ENCODE results near the gene TNFRSF19. TPM values are rescaled to one million over a fixed set of nuclear protein-coding genes. Genes with fewer than 3 reads are reported as not detected.
"Not testable (repeated sequence)": the region's sequence is repeated elsewhere in the genome, so short reads cannot be mapped to it uniquely, and the experiment has no call there.

Gene TNFRSF19
- total RNA-seq, 2 donors from 2014 or later: 21.2 to 74.1 TPM

DNA sequence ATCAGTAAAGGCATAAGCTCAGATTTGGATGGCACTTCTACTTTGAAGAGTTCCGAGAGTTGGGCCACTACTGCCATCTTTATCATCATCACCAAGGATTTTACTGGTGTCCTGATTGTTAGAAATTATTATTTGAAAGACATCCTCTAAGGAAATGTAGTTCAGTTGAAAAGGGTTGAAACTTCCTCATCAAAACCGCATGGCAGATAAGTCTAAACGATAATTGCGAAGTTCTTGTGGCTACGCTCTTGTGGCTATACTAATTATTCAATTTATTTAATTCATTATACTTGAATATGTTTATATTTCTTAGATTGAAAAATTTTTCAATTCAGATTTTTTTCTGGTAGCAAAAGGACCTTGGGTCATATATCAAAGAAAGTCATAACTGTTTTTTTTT lies 22.4 kb downstream of the TNFRSF19 start:
- intact Hi-C loops (cut with DNase I): no loop called here
- Histone ChIP-seq H3K36me3 (no peaks in the 10 kb centered on the region), H3K27me3 (replicated peaks; ENCODE audit: insufficient read depth) (no peaks in the 10 kb centered on the region), H3K27ac (no peak overlapping the region), H3K9me3 (no peaks in the 10 kb centered on the region), H3K4me1 (replicated peaks) (no peaks in the 10 kb centered on the region), H3K4me3 (no peak overlapping the region)
- TF ChIP-seq, protein P1, sequence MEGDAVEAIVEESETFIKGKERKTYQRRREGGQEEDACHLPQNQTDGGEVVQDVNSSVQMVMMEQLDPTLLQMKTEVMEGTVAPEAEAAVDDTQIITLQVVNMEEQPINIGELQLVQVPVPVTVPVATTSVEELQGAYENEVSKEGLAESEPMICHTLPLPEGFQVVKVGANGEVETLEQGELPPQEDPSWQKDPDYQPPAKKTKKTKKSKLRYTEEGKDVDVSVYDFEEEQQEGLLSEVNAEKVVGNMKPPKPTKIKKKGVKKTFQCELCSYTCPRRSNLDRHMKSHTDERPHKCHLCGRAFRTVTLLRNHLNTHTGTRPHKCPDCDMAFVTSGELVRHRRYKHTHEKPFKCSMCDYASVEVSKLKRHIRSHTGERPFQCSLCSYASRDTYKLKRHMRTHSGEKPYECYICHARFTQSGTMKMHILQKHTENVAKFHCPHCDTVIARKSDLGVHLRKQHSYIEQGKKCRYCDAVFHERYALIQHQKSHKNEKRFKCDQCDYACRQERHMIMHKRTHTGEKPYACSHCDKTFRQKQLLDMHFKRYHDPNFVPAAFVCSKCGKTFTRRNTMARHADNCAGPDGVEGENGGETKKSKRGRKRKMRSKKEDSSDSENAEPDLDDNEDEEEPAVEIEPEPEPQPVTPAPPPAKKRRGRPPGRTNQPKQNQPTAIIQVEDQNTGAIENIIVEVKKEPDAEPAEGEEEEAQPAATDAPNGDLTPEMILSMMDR (IDR thresholded peaks at IDR 0.05): no peak
- TF ChIP-seq POLR2A (IDR thresholded peaks at IDR 0.05): no peak
- TF ChIP-seq POLR2AphosphoS5 (IDR thresholded peaks at IDR 0.05): no peak
- no peak for DNase-seq (ENCODE audit: low spot score)
- 84% methylated on average over 5 of the region's 5 CpGs for WGBS

DNA sequence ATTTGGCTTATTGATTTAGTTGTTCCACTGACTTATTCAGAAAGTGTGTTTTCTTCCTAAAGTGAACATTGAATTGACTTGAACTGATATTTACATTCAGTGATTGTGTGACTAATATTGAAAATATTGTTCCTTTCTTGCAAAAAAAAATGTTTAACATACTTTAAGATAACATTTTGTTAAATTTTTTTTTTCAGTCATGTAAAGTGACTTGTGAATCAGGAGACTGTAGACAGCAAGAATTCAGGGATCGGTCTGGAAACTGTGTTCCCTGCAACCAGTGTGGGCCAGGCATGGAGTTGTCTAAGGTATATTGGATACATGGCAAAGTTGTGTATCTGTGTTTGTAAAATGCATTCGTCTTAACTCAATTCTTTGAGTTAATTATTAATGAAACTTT lies 22.9 kb downstream of the TNFRSF19 start:
- H3K27ac ChIP-seq: no peak overlapping the region
- no peak for DNase-seq (ENCODE audit: low spot score)
- intact Hi-C loops (cut with DNase I): no loop called here
- WGBS: 77% methylated on average over 2 of the region's 2 CpGs
- H3K36me3 ChIP-seq: no peaks in the 10 kb centered on the region
- no peaks in the 10 kb centered on the region for H3K9me3 ChIP-seq
- TF ChIP-seq POLR2A (IDR thresholded peaks at IDR 0.05): no peak
- TF ChIP-seq, protein P1 (IDR thresholded peaks at IDR 0.05): no peak
- TF ChIP-seq POLR2AphosphoS5 (IDR thresholded peaks at IDR 0.05): no peak
- H3K4me3 ChIP-seq: no peak overlapping the region
- no peaks in the 10 kb centered on the region for H3K27me3 ChIP-seq (replicated peaks; ENCODE audit: insufficient read depth)
- no peaks in the 10 kb centered on the region for H3K4me1 ChIP-seq (replicated peaks)

DNA sequence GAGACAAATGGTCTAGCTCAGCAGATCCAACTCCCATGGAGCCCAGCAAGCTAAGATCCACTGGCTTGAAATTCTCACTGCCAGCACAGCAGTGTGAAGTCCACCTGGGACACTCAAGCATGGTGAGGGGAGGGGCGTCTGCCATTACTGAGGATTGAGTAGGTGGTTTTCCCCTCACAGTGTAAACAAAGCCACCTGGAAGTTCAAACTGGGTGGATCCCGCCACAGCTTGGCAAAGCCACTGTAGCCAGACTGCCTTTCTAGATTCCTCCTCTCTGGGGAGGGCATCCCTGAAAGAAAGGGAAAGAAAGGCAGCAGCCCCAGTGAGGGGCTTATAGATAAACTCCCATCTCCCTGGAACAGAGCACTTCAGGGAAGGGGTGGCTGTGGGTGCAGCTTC lies 24.1 kb downstream of the TNFRSF19 start:
- DNase-seq (ENCODE audit: low spot score); H3K4me3 ChIP-seq; H3K36me3 ChIP-seq; H3K9me3 ChIP-seq; H3K27me3 ChIP-seq (replicated peaks; ENCODE audit: insufficient read depth); H3K4me1 ChIP-seq (replicated peaks); intact Hi-C loops (cut with DNase I); H3K27ac ChIP-seq: not testable (repeated sequence)
- WGBS: 58% methylated on average over 2 of the region's 2 CpGs

DNA sequence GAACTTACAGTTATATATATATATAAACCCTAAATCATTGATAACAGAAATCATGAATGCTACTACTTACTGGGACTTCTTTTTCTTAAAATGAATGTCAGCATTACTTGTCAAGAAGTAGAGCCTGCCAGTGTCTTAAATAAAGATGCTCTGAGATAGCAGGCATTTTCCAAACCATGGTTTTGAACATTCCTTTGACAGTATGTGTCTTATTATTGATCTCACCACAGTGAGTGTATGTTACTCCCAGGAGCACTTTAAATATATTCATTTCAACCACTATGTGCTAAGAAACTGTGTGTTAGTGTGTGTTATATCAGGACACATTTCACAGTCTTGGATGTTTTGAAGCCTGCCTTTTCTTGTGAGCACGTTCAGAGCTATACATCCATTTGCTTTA lies 28.2 kb downstream of the TNFRSF19 start:
- WGBS: 41% methylated on average over 1 of the region's 1 CpG
- TF ChIP-seq POLR2AphosphoS5 (IDR thresholded peaks at IDR 0.05) (no peak), POLR2A (IDR thresholded peaks at IDR 0.05) (no peak)
- TF ChIP-seq, protein P1 (IDR thresholded peaks at IDR 0.05): no peak
- intact Hi-C loops (cut with DNase I): no loop called here
- H3K27ac ChIP-seq: no peak overlapping the region
- DNase-seq (ENCODE audit: low spot score): no peak
- no peaks in the 10 kb centered on the region for H3K4me1 ChIP-seq (replicated peaks)
- H3K4me3 ChIP-seq: no peak overlapping the region
- no peaks in the 10 kb centered on the region for H3K9me3 ChIP-seq
- H3K36me3 ChIP-seq: no peaks in the 10 kb centered on the region
- no peaks in the 10 kb centered on the region for H3K27me3 ChIP-seq (replicated peaks; ENCODE audit: insufficient read depth)

DNA sequence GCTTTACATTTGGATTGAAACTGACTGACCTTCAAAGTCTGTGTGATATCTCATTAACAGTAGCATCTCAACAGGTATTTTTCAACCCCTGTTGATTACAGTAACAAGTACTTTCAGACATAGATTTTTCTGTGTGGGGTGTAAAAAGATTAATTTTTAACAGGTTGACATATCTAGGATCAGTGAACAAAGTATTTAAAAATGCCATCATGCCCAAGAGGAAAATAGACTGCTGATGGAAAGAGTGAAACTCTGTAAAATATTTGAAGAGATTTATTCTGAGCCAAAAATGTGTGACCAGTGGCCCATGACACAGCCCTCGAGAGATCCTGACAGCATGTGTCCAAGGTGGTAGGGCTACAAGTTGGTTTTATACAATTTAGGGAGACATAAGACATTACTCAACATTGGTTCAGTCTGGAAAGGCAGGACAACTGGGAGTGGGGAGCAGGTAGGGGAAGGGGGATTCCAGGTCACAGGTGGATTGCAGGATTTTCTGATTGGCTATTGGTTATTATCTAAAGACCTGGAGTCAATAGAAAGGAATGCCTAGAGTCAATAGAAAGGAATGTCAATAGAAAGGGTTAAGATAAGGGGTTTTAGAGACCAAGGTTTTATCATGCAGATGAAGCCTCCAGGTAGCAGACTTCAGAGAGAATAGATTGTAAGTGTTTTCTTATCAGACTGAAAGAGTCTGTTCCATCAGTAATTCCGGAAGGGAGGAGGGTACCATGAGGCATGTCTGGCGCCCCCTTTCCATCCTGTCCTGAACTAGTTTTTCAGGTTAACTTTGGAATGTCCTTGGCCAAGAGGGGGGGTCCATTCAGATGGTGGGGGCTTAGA lies 29.1 kb downstream of the TNFRSF19 start:
- Histone ChIP-seq H3K27me3 (replicated peaks; ENCODE audit: insufficient read depth) (no peaks in the 10 kb centered on the region), H3K9me3 (no peaks in the 10 kb centered on the region), H3K4me3 (no peak overlapping the region), H3K4me1 (replicated peaks) (no peaks in the 10 kb centered on the region), H3K36me3 (no peaks in the 10 kb centered on the region), H3K27ac (no peak overlapping the region)
- no peak for DNase-seq (ENCODE audit: low spot score)
- TF ChIP-seq POLR2A (IDR thresholded peaks at IDR 0.05) (no peak), POLR2AphosphoS5 (IDR thresholded peaks at IDR 0.05) (no peak)
- TF ChIP-seq, protein P1 (IDR thresholded peaks at IDR 0.05): no peak
- WGBS: 76% methylated on average over 3 of the region's 3 CpGs
- intact Hi-C loops (cut with DNase I): no loop called here

Data from prostate gland (tissue), 2 donors.